ENCODE results near the gene TRMT11.

DNA sequence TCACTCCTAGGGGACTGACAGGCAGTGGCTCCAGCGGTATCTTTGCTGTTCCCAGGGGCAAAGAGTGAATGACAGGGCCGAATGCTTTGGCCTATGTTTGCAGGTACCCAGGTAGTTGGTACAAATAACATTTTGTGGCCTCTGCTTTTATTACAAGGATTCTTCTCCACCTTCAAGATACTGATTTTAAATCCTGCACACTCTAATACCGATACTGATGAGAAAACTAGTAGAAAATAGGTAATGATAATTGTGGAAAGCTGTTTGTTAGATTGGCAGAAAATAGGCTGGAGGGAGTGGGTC lies 29.0 kb upstream of the TRMT11 start:
- TF ChIP-seq CTCF (optimal IDR thresholded peaks at IDR 0.05 in 1 of 3, IDR thresholded peaks at IDR 0.05 in 1 of 3, conservative IDR thresholded peaks at IDR 0.05 in 1 of 3; ENCODE audit: extremely low read depth in 1 of 3, insufficient read depth in 2 of 3, low read length in 3 of 3) (no peak), EZH2 (IDR thresholded peaks at IDR 0.05; ENCODE audit: low read length) (no peak)
